Ishikawa (cell line): Measurements from ENCODE around the gene THRB.

Experiments used
- CREB1 ChIP-seq: IDR thresholded peaks from 2 replicates; pipeline ENCODE4 v1.6.1; 2012; ENCODE audit warnings: low read depth
- EP300 ChIP-seq: IDR thresholded peaks from 2 replicates; pipeline ENCODE4 v1.6.1; 2012; ENCODE audit warnings: borderline replicate concordance
- MAX ChIP-seq: IDR thresholded peaks from 2 replicates; pipeline ENCODE4 v1.6.1; 2012
- NFIC ChIP-seq: IDR thresholded peaks from 2 replicates; pipeline ENCODE4 v1.6.1; 2012
- RAD21 ChIP-seq: IDR thresholded peaks from 2 replicates; pipeline ENCODE4 v1.6.1; 2012; ENCODE audit warnings: low read depth
- REST ChIP-seq: IDR thresholded peaks from 2 replicates; pipeline ENCODE4 v1.6.1; 2012; ENCODE audit warnings: low read depth, mild to moderate bottlenecking
- TAF1 ChIP-seq: IDR thresholded peaks from 2 replicates; pipeline ENCODE4 v1.6.1; 2012; ENCODE audit warnings: low read depth, mild to moderate bottlenecking
- TCF12 ChIP-seq: IDR thresholded peaks from 2 replicates; pipeline ENCODE4 v1.6.1; 2012; ENCODE audit warnings: low read depth
- TEAD4 ChIP-seq: IDR thresholded peaks from 2 replicates; pipeline ENCODE4 v1.6.1; 2012
- YY1 ChIP-seq: IDR thresholded peaks from 2 replicates; pipeline ENCODE4 v1.6.1; 2012; ENCODE audit warnings: low read depth
- ZBTB7A ChIP-seq: IDR thresholded peaks from 2 replicates; pipeline ENCODE4 v1.6.1; 2012; ENCODE audit warnings: low read depth
- TF ChIP-seq, protein P1 (sequence below): IDR thresholded peaks from 2 replicates; pipeline ENCODE4 v1.6.1; 2012

- TF ChIP-seq EP300 (no peak), YY1 (no peak), NFIC (no peak), REST (no peak), TAF1 (no peak), TCF12 (no peak), MAX (no peak), RAD21 (no peak), ZBTB7A (no peak), CREB1 (no peak), TEAD4 (no peak)
- TF ChIP-seq, protein P1, sequence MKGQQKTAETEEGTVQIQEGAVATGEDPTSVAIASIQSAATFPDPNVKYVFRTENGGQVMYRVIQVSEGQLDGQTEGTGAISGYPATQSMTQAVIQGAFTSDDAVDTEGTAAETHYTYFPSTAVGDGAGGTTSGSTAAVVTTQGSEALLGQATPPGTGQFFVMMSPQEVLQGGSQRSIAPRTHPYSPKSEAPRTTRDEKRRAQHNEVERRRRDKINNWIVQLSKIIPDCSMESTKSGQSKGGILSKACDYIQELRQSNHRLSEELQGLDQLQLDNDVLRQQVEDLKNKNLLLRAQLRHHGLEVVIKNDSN = no peak
These were observed 75.4 kb downstream of the THRB start for GRCh38 chr3:24419067-24419791.
